Esophagus muscularis mucosa (tissue), 3 donors: ENCODE measurements around the gene WWC1.

Experiments
- EP300 ChIP-seq: sonication (generic); formaldehyde crosslinking; IDR thresholded peaks from one replicate; pipeline ENCODE4 v1.6.1; 2017; ENCODE audit warnings: antibody characterized with exemption
- TF ChIP-seq, protein P1 (sequence below), 3 experiments: fragments of 200-600 bp in 2 of 3; fragments of 450-650 bp in 1 of 3; sonication (generic) in 2 of 3; IDR thresholded peaks; one replicate each; pipeline ENCODE4 v1.5.1; 2017 to 2019; ENCODE audit warnings: antibody characterized with exemption in 3 of 3, mild to moderate bottlenecking in 2 of 3, moderate library complexity in 1 of 3

GRCh38 chr5:168411871-168412270 is 120.4 kb downstream of the WWC1 start:
- TF ChIP-seq, protein P1, sequence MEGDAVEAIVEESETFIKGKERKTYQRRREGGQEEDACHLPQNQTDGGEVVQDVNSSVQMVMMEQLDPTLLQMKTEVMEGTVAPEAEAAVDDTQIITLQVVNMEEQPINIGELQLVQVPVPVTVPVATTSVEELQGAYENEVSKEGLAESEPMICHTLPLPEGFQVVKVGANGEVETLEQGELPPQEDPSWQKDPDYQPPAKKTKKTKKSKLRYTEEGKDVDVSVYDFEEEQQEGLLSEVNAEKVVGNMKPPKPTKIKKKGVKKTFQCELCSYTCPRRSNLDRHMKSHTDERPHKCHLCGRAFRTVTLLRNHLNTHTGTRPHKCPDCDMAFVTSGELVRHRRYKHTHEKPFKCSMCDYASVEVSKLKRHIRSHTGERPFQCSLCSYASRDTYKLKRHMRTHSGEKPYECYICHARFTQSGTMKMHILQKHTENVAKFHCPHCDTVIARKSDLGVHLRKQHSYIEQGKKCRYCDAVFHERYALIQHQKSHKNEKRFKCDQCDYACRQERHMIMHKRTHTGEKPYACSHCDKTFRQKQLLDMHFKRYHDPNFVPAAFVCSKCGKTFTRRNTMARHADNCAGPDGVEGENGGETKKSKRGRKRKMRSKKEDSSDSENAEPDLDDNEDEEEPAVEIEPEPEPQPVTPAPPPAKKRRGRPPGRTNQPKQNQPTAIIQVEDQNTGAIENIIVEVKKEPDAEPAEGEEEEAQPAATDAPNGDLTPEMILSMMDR (IDR thresholded peaks at IDR 0.05) = no peak
- TF ChIP-seq EP300 = no peak
